ENCODE results near the gene LAMA2. TPM values are rescaled to one million over a fixed set of nuclear protein-coding genes. Genes with fewer than 3 reads are reported as not detected.

Gene LAMA2
- polyA plus RNA-seq, 1 of the 3 experiments (the other 2 are of a cell fraction) = 0.92 TPM

- Histone ChIP-seq H3K9me3 (no peaks in the 10 kb centered on the region), H3K79me2 (ENCODE audit: insufficient read depth) (no peaks in the 10 kb centered on the region), H3K27ac (ENCODE audit: low read depth in 2 of 2, low read length in 1 of 2) (no peak overlapping the region), H3K36me3 (replicated peaks in 1 of 2; ENCODE audit: control insufficient read depth in 1 of 2, insufficient read depth in 2 of 2, low read length in 1 of 2) (no peaks in the 10 kb centered on the region), H3K9ac (no peak overlapping the region), H3K4me1 (ENCODE audit: control insufficient read depth in 1 of 2, insufficient read depth in 2 of 2, low read depth in 1 of 2, low read length in 1 of 2) (no peaks in the 10 kb centered on the region), H3K4me3 (ENCODE audit: low read depth in 2 of 2, low read length in 1 of 2) (no peak overlapping the region), H4K20me1 (ENCODE audit: insufficient read depth) (no peaks in the 10 kb centered on the region), H3K27me3 (ENCODE audit: insufficient read depth) (no peaks in the 10 kb centered on the region), H2AFZ (ENCODE audit: low read depth) (no peak overlapping the region), H3K9me2 (no peaks in the 10 kb centered on the region), H3F3A (replicated peaks; ENCODE audit: insufficient read depth) (no peaks in the 10 kb centered on the region), H3K4me2 (no peak overlapping the region)
- no peak for DNase-seq
- WGBS (ENCODE audit: low lambda C conversion rate) = 26% methylated on average over 1 of the region's 1 CpG
- CTCF ChIA-PET = no interaction called here
- POLR2A ChIA-PET = no interaction called here
- no peak for TF ChIP-seq GATA2 (CRISPR knock-in tag; IDR thresholded peaks at IDR 0.05)
- no peak for TF ChIP-seq RCOR1 (IDR thresholded peaks at IDR 0.05; ENCODE audit: low read length)
These were observed 147.3 kb downstream of the LAMA2 start for GRCh38 chr6:129030215-129030614.

- CTCF ChIA-PET = no interaction called here
- DNase-seq = no peak
These were observed 148.2 kb downstream of the LAMA2 start for GRCh38 chr6:129031051-129031599.

More at GRCh38 chr6:129031051-129031599, 148.2 kb downstream of the LAMA2 start:
- POLR2A ChIA-PET = no interaction called here
- H3K27me3 ChIP-seq (ENCODE audit: insufficient read depth) = no peaks in the 10 kb centered on the region
- no peak overlapping the region for H3K4me2 ChIP-seq
- no peaks in the 10 kb centered on the region for H3K79me2 ChIP-seq (ENCODE audit: insufficient read depth)
- 3% methylated on average over 1 of the region's 1 CpG for WGBS (ENCODE audit: low lambda C conversion rate)
- H3K4me1 ChIP-seq (ENCODE audit: control insufficient read depth in 1 of 2, insufficient read depth in 2 of 2, low read depth in 1 of 2, low read length in 1 of 2) = no peaks in the 10 kb centered on the region
- H3F3A ChIP-seq (replicated peaks; ENCODE audit: insufficient read depth) = no peaks in the 10 kb centered on the region
- no peaks in the 10 kb centered on the region for H3K9me2 ChIP-seq
- no peak overlapping the region for H3K9ac ChIP-seq
- no peak overlapping the region for H2AFZ ChIP-seq (ENCODE audit: low read depth)
- H4K20me1 ChIP-seq (ENCODE audit: insufficient read depth) = no peaks in the 10 kb centered on the region
- H3K4me3 ChIP-seq (ENCODE audit: low read depth in 2 of 2, low read length in 1 of 2) = no peak overlapping the region
- TF ChIP-seq RCOR1 (IDR thresholded peaks at IDR 0.05; ENCODE audit: low read length) (no peak), NFIC (IDR thresholded peaks at IDR 0.05; ENCODE audit: borderline replicate concordance) (no peak), GABPA (IDR thresholded peaks at IDR 0.05; ENCODE audit: low read depth) (no peak), FOSL2 (IDR thresholded peaks at IDR 0.05; ENCODE audit: borderline replicate concordance, low read depth) (no peak), REST (IDR thresholded peaks at IDR 0.05; ENCODE audit: low read depth, low read length) (no peak), MAX (IDR thresholded peaks at IDR 0.05; ENCODE audit: low read depth) (no peak), SMC3 (IDR thresholded peaks at IDR 0.05; ENCODE audit: low read depth, low read length) (no peak), SIN3A (IDR thresholded peaks at IDR 0.05; ENCODE audit: borderline replicate concordance, low read depth, low read length) (no peak), TCF12 (IDR thresholded peaks at IDR 0.05) (no peak), TAF1 (IDR thresholded peaks at IDR 0.05; ENCODE audit: borderline replicate concordance, low read depth, low read length) (no peak)
- H3K27ac ChIP-seq (ENCODE audit: low read depth in 2 of 2, low read length in 1 of 2) = no peak overlapping the region
- H3K36me3 ChIP-seq (replicated peaks in 1 of 2; ENCODE audit: control insufficient read depth in 1 of 2, insufficient read depth in 2 of 2, low read length in 1 of 2) = no peaks in the 10 kb centered on the region
- H3K9me3 ChIP-seq = no peaks in the 10 kb centered on the region

Measured in SK-N-SH (cell line).